ENCODE data around the gene OTP. TPM values are rescaled to one million over a fixed set of nuclear protein-coding genes. Genes with fewer than 3 reads are reported as not detected.

OTP gene
- total RNA-seq, 1 donor from 2014 or later: not detected

- no peak for DNase-seq (ENCODE audit: low spot score)
Measured at GRCh38 chr5:77640589-77641396, 2.3 kb upstream of the OTP start.

- no peak for DNase-seq (ENCODE audit: low spot score)
Measured at GRCh38 chr5:77638763-77639671, 504 bp upstream of the OTP start.

GRCh38 chr5:77637170-77637997 is 1.1 kb downstream of the OTP start:
- DNase-seq (ENCODE audit: low spot score): no peak

GRCh38 chr5:77636641-77637169 is 1.8 kb downstream of the OTP start:
- no peak for DNase-seq (ENCODE audit: low spot score)

- DNase-seq (ENCODE audit: low spot score): no peak
Measured at GRCh38 chr5:77635917-77636640, 2.4 kb downstream of the OTP start.

- no peak for DNase-seq (ENCODE audit: low spot score)
Measured at GRCh38 chr5:77635067-77635916, 3.2 kb downstream of the OTP start.

- DNase-seq (ENCODE audit: low spot score): no peak
Measured at GRCh38 chr5:77633709-77634108, 4.8 kb downstream of the OTP start.

GRCh38 chr5:77633207-77633675 is 5.3 kb downstream of the OTP start:
- no peak for DNase-seq (ENCODE audit: low spot score)

GRCh38 chr5:77632526-77633206 is 5.8 kb downstream of the OTP start:
- DNase-seq (ENCODE audit: low spot score): no peak

GRCh38 chr5:77630114-77630680 is 8.3 kb downstream of the OTP start:
- DNase-seq (ENCODE audit: low spot score): no peak

GRCh38 chr5:77629509-77630113 is 8.9 kb downstream of the OTP start:
- no peak for DNase-seq (ENCODE audit: low spot score)

GRCh38 chr5:77628840-77629508 is 9.5 kb downstream of the OTP start:
- no peak for DNase-seq (ENCODE audit: low spot score)

GRCh38 chr5:77627869-77628674 is 10.4 kb downstream of the OTP start:
- DNase-seq (ENCODE audit: low spot score): no peak

- no peak for DNase-seq (ENCODE audit: low spot score)
Measured at GRCh38 chr5:77623203-77623740, 15.2 kb downstream of the OTP start.

- DNase-seq (ENCODE audit: low spot score): no peak
Measured at GRCh38 chr5:77621440-77621839, 17.1 kb downstream of the OTP start.

- no peak for DNase-seq (ENCODE audit: low spot score)
Measured at GRCh38 chr5:77620405-77620804, 18.1 kb downstream of the OTP start.

- DNase-seq (ENCODE audit: low spot score): no peak
Measured at GRCh38 chr5:77616920-77617319, 21.6 kb downstream of the OTP start.
